ENCODE results near the gene HRH3.

GRCh38 chr20:62241506-62241905, 21.4 kb upstream of the HRH3 start:
- TF ChIP-seq POLR2A (IDR thresholded peaks at IDR 0.05) (no peak), EP300 (IDR thresholded peaks at IDR 0.05) (no peak), CTCF (IDR thresholded peaks at IDR 0.05) (no peak), POLR2AphosphoS5 (IDR thresholded peaks at IDR 0.05) (peak in 1 of 3 donors; percentile 8)

Measured in suprapubic skin (tissue), 4 donors.